HG03521 (cell line): ENCODE measurements around the gene HOXB9.

Source experiments
- ATAC-seq: cut with Tn5 transposase; IDR thresholded peaks from one replicate; pipeline ENCODE4 v1.9.1; 2021; ENCODE audit warnings: mild to moderate bottlenecking, moderate library complexity; ENCODE audit not compliant: unreplicated experiment

The HOXB9 gene

GRCh38 chr17:48599354-48599753 lies 26.8 kb downstream of the HOXB9 start:
- no peak for ATAC-seq

- no peak for ATAC-seq
These were observed 27.4 kb downstream of the HOXB9 start for GRCh38 chr17:48598736-48599135.

- ATAC-seq = peak; percentile 40
These were observed 28.2 kb downstream of the HOXB9 start for GRCh38 chr17:48597778-48598631.

DNA sequence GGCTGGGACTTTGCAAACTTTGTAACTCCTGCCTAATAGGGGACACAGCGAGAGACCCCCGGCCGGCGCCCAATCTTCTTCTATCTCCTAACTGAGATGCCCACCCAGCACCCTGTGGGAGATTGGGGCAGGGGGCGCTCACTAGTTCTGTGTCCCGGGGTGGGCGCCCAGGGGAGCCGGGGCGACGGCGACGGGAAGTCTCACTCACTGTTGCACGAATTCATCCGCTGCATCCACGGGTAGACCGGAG lies 28.7 kb downstream of the HOXB9 start:
- ATAC-seq = no peak

- no peak for ATAC-seq
These were observed 29.2 kb downstream of the HOXB9 start for GRCh38 chr17:48596735-48597527.

- ATAC-seq = no peak
These were observed 30.0 kb downstream of the HOXB9 start for GRCh38 chr17:48596000-48596734.

DNA sequence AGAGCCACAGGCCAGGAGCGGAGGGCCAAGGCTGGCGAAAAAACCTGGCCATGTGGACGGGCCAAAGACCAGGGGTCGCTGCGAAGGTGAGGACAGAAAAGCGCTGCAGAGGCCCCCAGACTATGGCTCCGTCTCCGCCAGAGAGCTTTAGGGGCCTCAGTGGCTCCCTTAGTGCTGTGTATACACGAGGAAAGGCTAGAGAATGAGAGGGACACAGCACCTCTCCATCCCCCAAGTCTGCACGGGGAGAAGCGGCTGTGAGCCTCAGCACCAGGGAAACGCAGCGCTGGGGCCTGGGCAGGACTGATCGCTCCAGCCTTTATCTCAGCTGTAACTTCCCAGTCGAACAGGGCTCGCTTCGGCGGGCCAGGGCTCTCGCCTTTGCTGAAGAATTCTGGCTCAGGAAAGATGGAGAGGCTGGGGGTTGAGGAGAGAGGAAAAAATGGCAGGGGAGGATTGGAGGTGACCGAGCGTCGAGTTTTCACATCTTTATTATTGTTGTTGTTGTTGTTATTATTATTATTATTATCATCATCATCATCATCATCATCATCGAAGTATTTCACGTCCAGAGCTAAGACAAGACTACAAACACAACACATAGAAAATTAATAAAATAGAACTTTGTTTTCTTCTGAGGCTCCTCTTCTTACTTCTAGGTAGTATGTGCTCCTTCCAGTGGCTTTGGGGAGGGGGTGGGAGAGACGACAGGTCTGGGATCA lies 30.7 kb downstream of the HOXB9 start:
- no peak for ATAC-seq

DNA sequence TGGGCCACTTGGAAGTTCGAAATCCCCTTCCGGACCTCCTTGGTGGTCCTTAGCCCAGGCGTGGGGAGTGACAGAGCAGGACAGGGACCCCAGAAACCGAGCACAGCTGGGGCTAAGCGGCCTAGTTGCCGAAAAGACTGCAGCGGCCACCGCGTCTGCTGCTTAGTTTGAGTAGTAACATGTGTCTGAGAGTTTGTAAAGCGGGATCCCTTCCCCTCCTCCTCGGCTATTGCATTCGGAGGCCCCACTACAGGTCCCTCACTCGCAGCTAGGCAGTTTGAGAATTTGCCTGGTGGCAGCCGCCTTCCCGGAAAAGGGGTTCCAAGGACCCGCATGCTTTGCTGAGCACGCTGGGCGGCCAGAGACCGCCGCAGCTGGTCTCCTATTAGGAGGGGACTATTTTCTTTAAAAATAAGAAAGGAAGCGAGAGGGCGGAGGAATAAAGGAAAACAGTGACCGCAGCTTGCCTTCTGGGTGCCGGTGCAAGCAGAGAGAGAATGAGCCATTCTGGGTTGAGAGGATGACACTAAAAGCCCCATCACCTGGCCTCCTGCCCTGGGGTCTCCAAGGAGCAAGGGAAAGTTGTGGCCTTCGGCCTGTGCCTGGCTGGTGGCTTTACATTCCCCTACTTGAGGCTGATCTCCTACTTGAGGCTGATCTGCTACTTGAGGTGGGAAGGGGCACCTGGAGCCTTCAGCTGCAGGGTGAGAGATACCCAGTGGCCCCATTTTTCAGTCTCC lies 31.4 kb downstream of the HOXB9 start:
- ATAC-seq = no peak

DNA sequence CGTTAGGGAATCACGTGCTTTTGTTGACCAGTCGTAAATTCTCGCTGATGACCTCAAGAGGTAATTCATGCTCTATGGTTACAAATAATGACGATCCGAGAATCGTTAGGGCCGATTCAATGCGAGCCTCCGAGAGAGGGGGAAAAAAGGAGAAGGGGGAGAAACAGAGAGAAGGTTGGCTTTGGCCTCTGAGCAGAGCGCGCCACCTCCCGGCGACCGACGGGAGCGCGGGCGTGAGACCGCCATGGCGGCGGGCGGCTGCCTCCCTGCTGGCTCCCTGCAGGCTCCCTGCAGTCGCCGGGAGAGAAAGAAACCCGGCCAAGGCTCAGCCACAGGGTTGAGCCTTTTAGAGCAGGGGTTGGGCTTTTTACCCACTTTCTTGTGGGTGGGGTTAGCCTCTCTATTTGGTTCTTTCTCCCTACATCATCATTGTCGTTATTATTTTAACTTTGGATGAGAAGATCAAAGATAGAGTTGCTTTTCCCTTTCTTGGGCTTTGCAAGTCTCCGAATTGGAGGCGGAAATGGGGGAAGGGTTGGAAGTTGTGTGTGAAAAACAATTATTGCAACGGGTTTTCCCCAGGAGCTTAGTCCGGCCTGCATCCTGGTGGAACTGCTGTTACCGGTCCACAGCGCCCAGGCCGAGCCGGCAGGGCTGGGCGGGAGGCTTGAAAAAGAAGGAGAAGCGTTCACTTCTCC lies 32.2 kb downstream of the HOXB9 start:
- ATAC-seq = no peak

- ATAC-seq = no peak
These were observed 32.9 kb downstream of the HOXB9 start, which contains the start of gene HOXB5 for GRCh38 chr17:48593126-48593829. Gene HOXB5 (minus strand): TSS chr17:48593779. CDS start chr17:48593682, 97 bp downstream.

- ATAC-seq = no peak
These were observed 33.6 kb downstream of the HOXB9 start for GRCh38 chr17:48592577-48592976.

GRCh38 chr17:48592057-48592514 lies 34.1 kb downstream of the HOXB9 start:
- ATAC-seq = no peak

DNA sequence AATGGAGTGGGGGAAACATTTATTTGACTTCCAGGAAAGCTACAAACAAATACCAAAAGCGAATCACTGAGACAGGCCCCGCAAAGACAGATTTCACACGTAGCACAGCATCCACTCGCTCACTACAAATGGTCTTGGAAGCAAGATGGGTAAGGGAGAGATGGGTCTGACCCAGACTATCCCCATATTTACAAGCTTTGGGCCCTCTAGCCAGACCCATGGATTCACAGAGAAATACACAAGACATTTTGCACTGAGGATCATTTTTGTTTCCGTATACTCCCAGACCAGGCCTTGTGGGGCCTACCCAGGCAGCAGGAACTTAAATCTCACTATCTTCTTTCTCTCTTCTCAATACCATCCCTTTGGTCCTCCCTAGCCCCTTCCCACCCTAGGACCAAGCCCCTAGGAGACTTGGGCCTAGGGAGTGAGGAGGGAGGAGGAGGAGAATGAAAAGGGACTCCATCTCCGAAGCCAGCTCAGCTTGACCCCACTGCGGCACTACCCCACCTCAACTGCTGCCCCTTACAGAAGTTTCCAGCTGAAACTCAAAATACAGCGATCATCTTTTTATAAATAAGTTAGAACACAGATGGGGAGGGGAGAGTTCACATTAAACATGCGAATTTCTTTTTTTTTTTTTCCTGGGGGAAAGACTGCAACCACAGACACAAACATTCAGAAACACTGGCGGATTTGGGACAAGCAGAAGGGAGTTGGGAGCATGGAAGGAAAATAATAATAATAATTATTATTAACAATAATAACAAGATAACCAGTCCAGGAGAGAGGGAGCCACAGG lies 34.7 kb downstream of the HOXB9 start:
- no peak for ATAC-seq

GRCh38 chr17:48590607-48591161 lies 35.5 kb downstream of the HOXB9 start:
- no peak for ATAC-seq

DNA sequence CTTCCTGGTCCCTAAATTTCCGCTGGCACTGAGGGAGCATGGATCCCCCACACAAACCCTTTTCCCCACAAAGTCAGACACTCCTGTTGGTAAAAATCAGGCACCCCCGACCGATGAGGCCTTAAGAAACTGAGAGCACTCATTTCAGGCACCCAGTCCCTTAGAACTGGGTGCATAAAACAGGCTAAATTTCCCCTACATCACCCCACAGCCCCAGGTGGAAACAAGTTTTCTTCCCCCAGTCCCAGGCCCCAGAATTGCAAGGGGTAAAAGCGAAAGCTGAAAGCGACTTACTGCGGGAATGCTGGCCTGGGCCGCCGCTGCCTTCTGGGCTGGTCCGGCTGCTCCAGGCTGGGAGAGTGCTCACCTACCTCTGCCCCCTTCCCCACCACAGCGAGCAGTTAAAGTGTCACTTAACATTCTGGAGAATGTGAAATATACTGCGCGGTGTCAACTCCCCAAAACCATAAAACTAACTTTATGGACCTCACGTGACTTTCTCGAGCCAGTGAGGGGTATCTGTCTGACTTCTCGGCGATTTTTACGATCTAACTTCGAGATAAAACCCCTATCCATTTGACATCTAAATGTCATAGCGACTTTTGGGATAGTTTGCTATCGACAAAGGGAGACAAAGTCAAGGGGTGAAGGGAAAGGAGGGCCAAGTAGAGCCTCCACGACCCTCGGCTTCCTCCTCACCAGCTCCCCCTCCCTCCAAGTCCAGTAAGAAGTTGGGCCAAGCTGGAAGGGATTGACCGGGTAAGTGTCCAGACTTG lies 36.1 kb downstream of the HOXB9 start, which contains the start of gene HOXB3:
Gene HOXB3 (minus strand): TSS at position 411 of the 776 bp plus-strand sequence. CDS start 37,767 bp downstream, outside the sequence.
- no peak for ATAC-seq

- ATAC-seq = no peak
These were observed 36.9 kb downstream of the HOXB9 start for GRCh38 chr17:48589060-48589830.
